Body of pancreas (tissue), 4 donors: ENCODE data around the gene MAN1B1. TPM values are rescaled to one million over a fixed set of nuclear protein-coding genes. Genes with fewer than 3 reads are reported as not detected.

ENCODE experiments used
- ATAC-seq: fragments of 150-250 bp; one replicate; pipeline ENCODE4 v1.9.1; 2016
- DNase-seq, 4 donors: peaks; one replicate each; pipeline ENCODE4 v3.0.0-alpha.2; 2019
- H3K27ac ChIP-seq, 4 donors: fragments of 200-600 bp; sonication (generic); 1 replicate in 3 of 4; 2 replicates in 1 of 4; pipeline versions ENCODE4 v1.5.1 to v1.6.1; 2016 to 2019; ENCODE audit warnings: mild to moderate bottlenecking in 1 of 4, mixed read lengths in 1 of 4, moderate library complexity in 1 of 4
- H3K27me3 ChIP-seq, 2 donors: fragments of 200-600 bp; sonication (generic); one replicate each; pipeline ENCODE4 v1.6.0; 2016; ENCODE audit warnings: mild to moderate bottlenecking in 1 of 2
- H3K36me3 ChIP-seq, 2 donors: fragments of 200-600 bp; sonication (generic); replicated peaks in 1 of 2; 2 replicates each; pipeline ENCODE4 v1.5.1; 2016; ENCODE audit warnings: low read depth in 2 of 2; ENCODE audit not compliant: insufficient read depth in 1 of 2
- H3K4me1 ChIP-seq: fragments of 200-600 bp; sonication (generic); one replicate; pipeline ENCODE4 v1.6.0; 2016
- H3K4me3 ChIP-seq, 2 donors: fragments of 200-600 bp; sonication (generic); 1 replicate in 1 of 2; 2 replicates in 1 of 2; pipeline ENCODE4 v1.5.1; 2016 to 2019
- H3K9me3 ChIP-seq, 3 donors: fragments of 200-600 bp; sonication (generic); 1 replicate in 2 of 3; 2 replicates in 1 of 3; pipeline ENCODE4 v1.5.1; 2016
- POLR2A ChIP-seq, 3 donors: fragments of 450-650 bp; IDR thresholded peaks; one replicate each; pipeline ENCODE4 v1.6.1; 2016; ENCODE audit warnings: antibody characterized with exemption in 3 of 3, mild to moderate bottlenecking in 2 of 3
- WGBS, 2 donors: methylation state at CpG; one replicate each; pipeline ENCODE4 v1.1.5; 2017; 5-methylcytosine and 5-hydroxymethylcytosine counted together
- intact Hi-C: fragments of 100-400 bp; cut with DNase I; formaldehyde crosslinking; loops from one replicate; pipeline ENCODE4 v1.15.1; 2023
- total RNA-seq, 2 donors: library from RNA; depleted of rRNA; stranded (reverse); fragments of >200 nt; gene quantifications; one replicate each; pipeline ENCODE4 v1.1.0, GENCODE V29; 2016
- TF ChIP-seq, protein P1 (sequence below), 7 experiments: fragments of 450-650 bp in 4 of 7; fragments of 200-600 bp in 3 of 7; sonication (generic) in 3 of 7; IDR thresholded peaks; one replicate each; pipeline ENCODE4 v1.5.1; 2016 to 2019; ENCODE audit warnings: antibody characterized with exemption in 7 of 7

MAN1B1 gene
- total RNA-seq, 2 donors from 2014 or later, result 32.6 to 34.2 TPM

DNA sequence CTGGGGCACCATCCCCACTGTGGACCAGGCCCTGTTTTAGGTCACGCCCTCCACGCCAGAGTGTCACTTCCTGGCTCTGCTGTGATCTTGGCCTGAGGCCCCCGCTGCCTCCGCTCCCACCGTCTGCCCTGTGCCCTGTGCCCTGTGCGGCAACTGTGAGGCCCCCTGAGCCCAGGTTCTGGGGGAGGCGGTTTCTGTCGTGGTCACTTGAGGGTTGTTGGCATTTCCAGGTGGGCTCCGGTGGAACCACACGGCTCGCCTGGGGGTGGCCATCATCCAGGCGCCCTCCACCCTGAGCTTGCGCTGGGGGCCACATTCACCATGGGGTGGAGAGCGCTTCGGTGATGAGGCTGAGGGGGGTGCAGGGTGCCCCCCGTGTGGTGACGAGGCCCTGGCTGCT lies 21.2 kb downstream of the MAN1B1 start:
- intact Hi-C loops, result no loop called here
- no peak for ATAC-seq
- Histone ChIP-seq H3K27ac (no peak overlapping the region), H3K9me3 (no peaks in the 10 kb centered on the region), H3K4me3 (no peak overlapping the region), H3K4me1 (no peaks in the 10 kb centered on the region), H3K27me3 (no peaks in the 10 kb centered on the region), H3K36me3 (peaks cover 0 to 14% of the 10 kb centered on the region in 2 donors)
- no peak for DNase-seq
- WGBS, 2 donors, result 83 to 96% methylated on average over 4 to 12 of the region's 17 CpGs
- TF ChIP-seq POLR2A (IDR thresholded peaks at IDR 0.05), result no peak
- TF ChIP-seq, protein P1, sequence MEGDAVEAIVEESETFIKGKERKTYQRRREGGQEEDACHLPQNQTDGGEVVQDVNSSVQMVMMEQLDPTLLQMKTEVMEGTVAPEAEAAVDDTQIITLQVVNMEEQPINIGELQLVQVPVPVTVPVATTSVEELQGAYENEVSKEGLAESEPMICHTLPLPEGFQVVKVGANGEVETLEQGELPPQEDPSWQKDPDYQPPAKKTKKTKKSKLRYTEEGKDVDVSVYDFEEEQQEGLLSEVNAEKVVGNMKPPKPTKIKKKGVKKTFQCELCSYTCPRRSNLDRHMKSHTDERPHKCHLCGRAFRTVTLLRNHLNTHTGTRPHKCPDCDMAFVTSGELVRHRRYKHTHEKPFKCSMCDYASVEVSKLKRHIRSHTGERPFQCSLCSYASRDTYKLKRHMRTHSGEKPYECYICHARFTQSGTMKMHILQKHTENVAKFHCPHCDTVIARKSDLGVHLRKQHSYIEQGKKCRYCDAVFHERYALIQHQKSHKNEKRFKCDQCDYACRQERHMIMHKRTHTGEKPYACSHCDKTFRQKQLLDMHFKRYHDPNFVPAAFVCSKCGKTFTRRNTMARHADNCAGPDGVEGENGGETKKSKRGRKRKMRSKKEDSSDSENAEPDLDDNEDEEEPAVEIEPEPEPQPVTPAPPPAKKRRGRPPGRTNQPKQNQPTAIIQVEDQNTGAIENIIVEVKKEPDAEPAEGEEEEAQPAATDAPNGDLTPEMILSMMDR (IDR thresholded peaks at IDR 0.05), result no peak

GRCh38 chr9:137108608-137109249 lies 21.9 kb downstream of the MAN1B1 start:
- H3K9me3 ChIP-seq, result no peaks in the 10 kb centered on the region
- no peaks in the 10 kb centered on the region for H3K27me3 ChIP-seq
- ATAC-seq (no peak), DNase-seq (no peak)
- H3K27ac ChIP-seq, result no peak overlapping the region
- H3K4me3 ChIP-seq, result no peak overlapping the region
- peaks cover 0 to 8% of the 10 kb centered on the region in 2 donors for H3K36me3 ChIP-seq
- H3K4me1 ChIP-seq, result peaks cover 5% of the 10 kb centered on the region
- intact Hi-C loops, result no loop called here
- 87% methylated on average over 20 of the region's 29 CpGs; no CpG with 5 or more reads in 1 of the 2 donors for WGBS, 2 donors
- TF ChIP-seq, protein P1 (IDR thresholded peaks at IDR 0.05), result no peak
- no peak for TF ChIP-seq POLR2A (IDR thresholded peaks at IDR 0.05)

GRCh38 chr9:137109250-137110146 lies 22.7 kb downstream of the MAN1B1 start:
- 76 to 85% methylated on average over 20 to 30 of the region's 34 CpGs for WGBS, 2 donors
- TF ChIP-seq, protein P1 (IDR thresholded peaks at IDR 0.05), result no peak
- Histone ChIP-seq H3K4me1 (peaks cover 8% of the 10 kb centered on the region), H3K36me3 (peaks cover 0 to 5% of the 10 kb centered on the region in 2 donors), H3K27me3 (no peaks in the 10 kb centered on the region), H3K27ac (no peak overlapping the region), H3K9me3 (no peaks in the 10 kb centered on the region), H3K4me3 (no peak overlapping the region)
- intact Hi-C loops, result no loop called here
- DNase-seq (no peak), ATAC-seq (no peak)

GRCh38 chr9:137110147-137110910 lies 23.5 kb downstream of the MAN1B1 start:
- DNase-seq (no peak), ATAC-seq (no peak)
- peaks cover 17% of the 10 kb centered on the region for H3K4me1 ChIP-seq
- no peak overlapping the region for H3K4me3 ChIP-seq
- TF ChIP-seq, protein P1 (IDR thresholded peaks at IDR 0.05), result no peak
- no peak for TF ChIP-seq POLR2A (IDR thresholded peaks at IDR 0.05)
- no peak overlapping the region for H3K27ac ChIP-seq
- no peaks in the 10 kb centered on the region for H3K9me3 ChIP-seq
- intact Hi-C loops, result no loop called here
- 89 to 98% methylated on average over 9 to 35 of the region's 38 CpGs for WGBS, 2 donors
- peaks cover 0 to 5% of the 10 kb centered on the region in 2 donors for H3K36me3 ChIP-seq
- no peaks in the 10 kb centered on the region for H3K27me3 ChIP-seq
